GM12892 (cell line): ENCODE results near the gene XCL2.
"Not testable (repeated sequence)": the region's sequence is repeated elsewhere in the genome, so short reads cannot be mapped to it uniquely, and the experiment has no call there.

Source experiments
- POLR2A ChIP-seq: IDR thresholded peaks from 2 replicates; pipeline ENCODE4 v1.6.1; 2011; ENCODE audit warnings: low read depth, low read length, control low read depth
- POLR2AphosphoS5 ChIP-seq: IDR thresholded peaks from 2 replicates; pipeline ENCODE4 v1.6.1; 2011; ENCODE audit warnings: low read depth, low read length, control low read depth
- TAF1 ChIP-seq: IDR thresholded peaks from 2 replicates; pipeline ENCODE4 v1.6.1; 2011; ENCODE audit warnings: low read depth, mild to moderate bottlenecking, control low read depth, low read length, borderline replicate concordance

- not testable (repeated sequence) for TF ChIP-seq POLR2A, TAF1, POLR2AphosphoS5
These were observed at the start of gene XCL2 for GRCh38 chr1:168543840-168544498.
